Parathyroid adenoma (tissue), 2 donors: Measurements from ENCODE around the gene BDNF.

Experiments used
- H2AFZ ChIP-seq: fragments of 300-600 bp; sonication (generic); one replicate; pipeline ENCODE4 v1.7.0; 2017; ENCODE audit warnings: antibody characterized with exemption, mild to moderate bottlenecking
- H3K27ac ChIP-seq: fragments of 300-600 bp; sonication (generic); one replicate; pipeline ENCODE4 v1.7.0; 2017
- H3K27me3 ChIP-seq: fragments of 300-600 bp; sonication (generic); one replicate; pipeline ENCODE4 v1.7.0; 2017; ENCODE audit warnings: low read length; ENCODE audit not compliant: control insufficient read depth, insufficient read depth
- H3K36me3 ChIP-seq: fragments of 300-600 bp; sonication (generic); one replicate; pipeline ENCODE4 v1.7.0; 2017; ENCODE audit warnings: low read length; ENCODE audit not compliant: control insufficient read depth, insufficient read depth
- H3K4me1 ChIP-seq: fragments of 300-600 bp; sonication (generic); one replicate; pipeline ENCODE4 v1.7.0; 2017; ENCODE audit warnings: control low read depth
- H3K4me2 ChIP-seq: fragments of 300-600 bp; sonication (generic); one replicate; pipeline ENCODE4 v1.7.0; 2017; ENCODE audit warnings: low read length
- H3K4me3 ChIP-seq: fragments of 300-600 bp; sonication (generic); one replicate; pipeline ENCODE4 v1.7.0; 2017; ENCODE audit warnings: low read depth, low read length
- H3K79me2 ChIP-seq: fragments of 300-600 bp; sonication (generic); one replicate; pipeline ENCODE4 v1.7.0; 2017; ENCODE audit warnings: control low read depth
- H3K9ac ChIP-seq: fragments of 300-600 bp; sonication (generic); one replicate; pipeline ENCODE4 v1.7.0; 2017; ENCODE audit warnings: mild to moderate bottlenecking
- H3K9me3 ChIP-seq: fragments of 300-600 bp; sonication (generic); one replicate; pipeline ENCODE4 v1.7.0; 2017; ENCODE audit warnings: low read length; ENCODE audit not compliant: control insufficient read depth
- CTCF ChIP-seq: fragments of 300-600 bp; sonication (generic); IDR thresholded peaks from one replicate; pipeline ENCODE4 v1.7.0; 2017; ENCODE audit warnings: antibody characterized with exemption, mild to moderate bottlenecking
- donor health status: primary hyperparathyroidism.

The BDNF gene

GRCh38 chr11:27627979-27628378 lies 72.3 kb downstream of the BDNF start:
- H3K4me2 ChIP-seq = no peak overlapping the region
- no peak for TF ChIP-seq CTCF
- no peaks in the 10 kb centered on the region for H3K79me2 ChIP-seq
- H3K27ac ChIP-seq = no peak overlapping the region
- no peaks in the 10 kb centered on the region for H3K36me3 ChIP-seq
- H3K27me3 ChIP-seq = no peaks in the 10 kb centered on the region
- H3K9me3 ChIP-seq = no peaks in the 10 kb centered on the region
- no peak overlapping the region for H2AFZ ChIP-seq
- H3K4me1 ChIP-seq = no peaks in the 10 kb centered on the region
- no peak overlapping the region for H3K9ac ChIP-seq
- H3K4me3 ChIP-seq = no peak overlapping the region

DNA sequence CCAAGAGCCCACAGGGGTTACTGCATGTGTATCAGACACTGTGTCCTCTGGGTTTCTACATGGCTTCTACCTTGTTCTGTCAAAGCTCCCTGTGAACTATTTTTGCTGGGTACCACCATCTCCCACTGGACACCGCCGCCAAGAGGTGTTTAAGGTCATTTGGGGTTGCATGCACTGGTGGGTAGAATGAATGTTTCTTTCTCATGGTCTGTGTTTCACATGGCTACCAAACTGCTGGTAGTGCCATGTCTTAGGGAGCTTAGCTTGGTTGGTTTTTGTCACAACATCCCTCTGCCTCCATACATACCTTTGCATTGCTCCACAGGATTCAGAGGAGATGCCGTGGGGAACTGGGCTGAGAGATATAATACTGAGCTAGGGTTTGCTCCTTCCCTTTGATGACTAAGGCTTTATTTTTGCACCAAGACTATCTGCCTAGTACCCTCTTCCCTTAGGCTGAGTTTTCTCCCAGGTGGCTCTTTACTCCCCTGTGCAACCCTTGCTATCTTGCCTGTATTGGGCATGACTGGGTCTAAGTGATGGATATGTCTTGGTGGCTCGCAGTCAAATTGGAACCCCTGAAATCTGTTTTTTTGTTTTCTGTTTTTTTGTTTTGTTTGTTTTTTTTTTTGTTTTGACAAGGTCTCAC lies 73.2 kb downstream of the BDNF start:
- Histone ChIP-seq H3K79me2 (no peaks in the 10 kb centered on the region), H3K4me2 (no peak overlapping the region), H3K9me3 (no peaks in the 10 kb centered on the region), H3K4me1 (no peaks in the 10 kb centered on the region), H3K27me3 (no peaks in the 10 kb centered on the region), H3K9ac (no peak overlapping the region), H3K36me3 (no peaks in the 10 kb centered on the region), H3K27ac (no peak overlapping the region), H2AFZ (no peak overlapping the region), H3K4me3 (no peak overlapping the region)
- TF ChIP-seq CTCF = no peak

DNA sequence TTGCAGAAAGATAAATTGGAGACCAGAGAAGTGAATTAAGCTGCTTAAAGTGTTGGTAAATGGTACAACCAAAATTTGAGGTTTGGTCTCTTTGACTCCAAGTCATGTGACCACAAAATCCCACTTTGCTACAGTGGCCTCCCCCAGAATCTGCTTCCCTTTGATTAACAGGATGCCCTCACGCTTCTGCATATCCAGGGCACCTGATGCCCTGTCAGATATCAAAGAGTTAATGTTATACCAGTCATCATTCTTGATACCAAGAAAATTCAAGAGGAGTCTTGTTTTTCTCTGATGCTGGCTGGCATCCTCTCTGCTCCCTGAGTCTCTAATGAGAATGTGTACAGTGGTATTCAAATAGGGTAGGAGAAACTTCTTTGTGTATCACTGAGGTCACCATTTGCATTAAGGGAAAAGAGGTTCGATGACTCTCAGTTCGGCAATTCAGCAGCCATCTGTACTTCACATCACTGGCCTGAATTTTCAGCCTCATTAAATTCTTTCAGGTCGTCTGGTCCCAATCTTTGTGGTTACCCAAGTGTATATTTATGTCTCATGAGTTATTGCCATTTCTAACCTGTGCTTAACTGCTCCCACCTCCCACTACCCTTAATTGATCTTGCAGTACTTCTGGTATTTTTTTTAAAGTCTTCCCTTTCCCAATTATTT lies 73.9 kb downstream of the BDNF start:
- no peak overlapping the region for H3K9ac ChIP-seq
- H3K27me3 ChIP-seq = no peaks in the 10 kb centered on the region
- no peaks in the 10 kb centered on the region for H3K79me2 ChIP-seq
- H3K27ac ChIP-seq = no peak overlapping the region
- no peaks in the 10 kb centered on the region for H3K4me1 ChIP-seq
- no peak overlapping the region for H2AFZ ChIP-seq
- no peak overlapping the region for H3K4me2 ChIP-seq
- H3K4me3 ChIP-seq = no peak overlapping the region
- no peak for TF ChIP-seq CTCF
- H3K9me3 ChIP-seq = no peaks in the 10 kb centered on the region
- no peaks in the 10 kb centered on the region for H3K36me3 ChIP-seq

DNA sequence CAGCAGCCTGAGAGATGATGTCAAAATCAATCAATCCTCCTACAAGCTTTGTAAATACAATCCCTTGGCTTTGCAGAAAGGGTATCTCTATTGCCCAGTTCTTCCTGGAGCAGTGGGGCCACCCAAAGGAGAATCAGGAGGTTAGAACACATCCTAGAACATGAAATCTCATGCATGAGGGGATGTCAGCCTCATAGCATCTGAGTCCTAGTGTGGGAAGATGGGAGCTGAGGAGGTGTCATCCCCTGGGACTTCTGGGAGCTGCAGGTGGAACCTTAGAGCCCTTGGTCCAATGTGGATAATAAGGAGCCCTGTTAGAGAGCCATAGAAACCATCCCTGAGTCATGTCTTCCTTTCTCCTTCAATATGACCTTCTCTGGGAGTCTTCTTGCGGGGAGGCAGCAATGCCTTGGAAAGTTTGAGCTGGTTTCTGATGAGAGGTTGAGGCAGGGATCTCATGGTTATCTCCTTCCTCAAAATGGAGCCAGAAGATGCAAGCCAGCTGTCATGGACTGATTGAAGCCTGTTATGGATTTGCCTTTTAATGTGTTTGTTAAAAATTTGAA lies 74.8 kb downstream of the BDNF start:
- H3K9me3 ChIP-seq = no peaks in the 10 kb centered on the region
- H3K27me3 ChIP-seq = no peaks in the 10 kb centered on the region
- no peak overlapping the region for H3K4me2 ChIP-seq
- no peak overlapping the region for H2AFZ ChIP-seq
- H3K27ac ChIP-seq = no peak overlapping the region
- no peak overlapping the region for H3K4me3 ChIP-seq
- H3K9ac ChIP-seq = no peak overlapping the region
- no peak for TF ChIP-seq CTCF
- H3K4me1 ChIP-seq = no peaks in the 10 kb centered on the region
- no peaks in the 10 kb centered on the region for H3K36me3 ChIP-seq
- no peaks in the 10 kb centered on the region for H3K79me2 ChIP-seq
